GM10266 (cell line): ENCODE measurements around the gene HOPX.
A peak's percentile ranks its signal among the peaks of the same experiment; 100 is the strongest.

ENCODE experiments used
- DNase-seq: peaks from one replicate; pipeline ENCODE4 v3.0.0; 2012; ENCODE audit errors: extremely low spot score
- TF ChIP-seq, protein P1 (sequence below): IDR thresholded peaks from 2 replicates; pipeline ENCODE4 v1.5.1; 2012; ENCODE audit warnings: mild to moderate bottlenecking, low read depth; ENCODE audit not compliant: control insufficient read depth, insufficient read depth; ENCODE audit errors: missing control alignments

The HOPX gene

DNA sequence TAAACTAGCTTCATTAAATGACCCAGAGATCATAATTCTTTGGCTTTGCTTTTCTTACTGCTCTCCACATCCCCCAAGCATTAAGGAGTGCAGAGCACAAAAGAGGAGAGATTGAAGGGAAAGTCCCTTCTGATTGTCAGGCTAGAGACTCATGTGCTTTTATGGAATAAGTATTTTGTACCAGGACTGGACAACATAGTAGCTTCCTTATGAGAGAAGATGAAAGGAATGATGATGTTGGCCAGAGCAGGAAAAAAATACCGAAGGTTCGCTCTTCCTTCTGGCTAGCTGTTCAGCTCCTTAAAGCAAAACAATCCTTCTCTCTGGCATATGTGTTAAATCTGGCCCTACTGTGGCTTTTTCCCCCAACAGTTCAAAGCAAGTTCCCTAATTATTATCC is 53.1 kb downstream of the HOPX start:
- DNase-seq: no peak
- TF ChIP-seq, protein P1, sequence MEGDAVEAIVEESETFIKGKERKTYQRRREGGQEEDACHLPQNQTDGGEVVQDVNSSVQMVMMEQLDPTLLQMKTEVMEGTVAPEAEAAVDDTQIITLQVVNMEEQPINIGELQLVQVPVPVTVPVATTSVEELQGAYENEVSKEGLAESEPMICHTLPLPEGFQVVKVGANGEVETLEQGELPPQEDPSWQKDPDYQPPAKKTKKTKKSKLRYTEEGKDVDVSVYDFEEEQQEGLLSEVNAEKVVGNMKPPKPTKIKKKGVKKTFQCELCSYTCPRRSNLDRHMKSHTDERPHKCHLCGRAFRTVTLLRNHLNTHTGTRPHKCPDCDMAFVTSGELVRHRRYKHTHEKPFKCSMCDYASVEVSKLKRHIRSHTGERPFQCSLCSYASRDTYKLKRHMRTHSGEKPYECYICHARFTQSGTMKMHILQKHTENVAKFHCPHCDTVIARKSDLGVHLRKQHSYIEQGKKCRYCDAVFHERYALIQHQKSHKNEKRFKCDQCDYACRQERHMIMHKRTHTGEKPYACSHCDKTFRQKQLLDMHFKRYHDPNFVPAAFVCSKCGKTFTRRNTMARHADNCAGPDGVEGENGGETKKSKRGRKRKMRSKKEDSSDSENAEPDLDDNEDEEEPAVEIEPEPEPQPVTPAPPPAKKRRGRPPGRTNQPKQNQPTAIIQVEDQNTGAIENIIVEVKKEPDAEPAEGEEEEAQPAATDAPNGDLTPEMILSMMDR: no peak

DNA sequence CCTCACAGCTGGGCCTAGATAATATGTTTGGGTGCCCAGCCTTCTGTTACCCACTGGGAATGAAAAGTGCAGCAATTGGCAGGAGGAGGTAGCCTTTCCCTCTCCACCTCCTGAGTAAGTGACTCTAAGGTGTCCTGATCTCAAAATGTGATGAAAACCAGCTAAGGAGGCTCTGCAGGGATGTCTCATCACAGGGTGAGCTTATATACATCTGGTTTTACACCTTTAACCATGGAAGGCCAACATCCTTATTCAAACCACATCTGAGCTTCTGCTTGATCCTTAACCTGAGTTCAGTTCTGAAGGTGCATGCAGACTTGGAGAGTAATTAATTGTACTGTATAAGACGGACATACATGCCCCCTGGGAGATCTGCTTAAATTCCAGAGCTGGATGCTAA is 53.7 kb downstream of the HOPX start:
- TF ChIP-seq, protein P1: no peak
- no peak for DNase-seq

DNA sequence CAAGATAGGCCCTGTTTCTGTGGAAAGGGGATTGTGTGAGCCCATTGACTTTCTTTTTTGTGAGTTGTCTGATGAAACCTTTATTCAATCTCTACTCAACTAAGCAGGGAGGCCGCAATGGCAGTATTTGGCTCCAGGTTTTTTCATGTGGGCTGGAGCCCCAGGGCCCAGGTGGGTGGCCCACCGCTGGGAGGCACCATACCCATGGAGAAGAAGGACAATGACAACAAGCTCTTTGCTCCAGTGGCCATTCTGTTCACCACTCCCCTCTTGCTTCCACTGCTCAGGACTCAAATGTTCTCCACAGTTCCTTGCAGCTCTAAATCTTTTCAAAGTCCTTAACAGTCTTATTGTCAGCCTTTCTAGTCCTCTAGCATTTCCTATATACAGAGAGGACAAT is 54.1 kb downstream of the HOPX start:
- TF ChIP-seq, protein P1: peak; percentile 33
- no peak for DNase-seq

- DNase-seq: no peak
- TF ChIP-seq, protein P1: no peak
Observed at GRCh38 chr4:56626420-56626819, 54.7 kb downstream of the HOPX start.

DNA sequence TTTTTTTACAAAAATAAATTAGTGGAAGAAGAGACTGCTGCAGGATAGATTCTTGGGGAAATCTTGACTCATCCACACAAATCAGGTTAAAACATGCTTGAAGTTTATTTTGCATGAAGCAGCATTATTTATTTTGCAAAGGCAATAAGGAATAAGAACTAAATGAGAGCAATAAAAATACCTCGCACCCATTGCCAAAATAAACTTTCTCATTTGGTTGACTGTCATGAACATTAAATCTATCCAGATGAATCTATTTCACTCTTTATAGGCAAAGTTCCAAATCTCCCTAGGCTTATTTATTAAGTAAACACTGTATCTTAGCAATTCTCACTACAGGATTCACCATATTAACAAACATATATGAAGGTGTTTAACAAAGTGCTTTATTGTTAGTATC is 58.9 kb downstream of the HOPX start:
- no peak for DNase-seq

DNA sequence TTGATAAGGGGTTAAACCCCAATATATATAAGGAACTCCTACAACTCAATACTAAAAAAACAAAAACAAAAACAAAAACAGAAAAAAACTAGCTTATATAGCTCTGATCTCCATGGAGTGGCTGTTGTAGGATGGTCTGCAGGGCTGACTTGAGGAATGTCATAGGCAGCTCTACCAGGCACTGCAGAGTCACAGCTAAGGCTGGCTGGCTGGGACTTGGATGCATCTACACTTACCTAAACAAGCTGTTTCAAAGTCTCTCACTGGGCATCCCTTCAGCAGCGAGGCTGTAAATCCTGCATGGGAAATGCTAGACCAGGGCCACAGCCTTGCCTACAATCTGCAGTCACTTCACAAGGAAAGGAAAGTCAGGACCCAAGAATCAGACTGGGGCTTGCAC is 61.3 kb downstream of the HOPX start:
- no peak for DNase-seq
- TF ChIP-seq, protein P1: no peak

More for the DNA sequence above, 58.9 kb downstream of the HOPX start:
- TF ChIP-seq, protein P1: no peak

- DNase-seq: no peak
- TF ChIP-seq, protein P1: no peak
Observed at GRCh38 chr4:56619160-56619559, 61.9 kb downstream of the HOPX start.
